ENCODE measurements around the gene UBFD1. TPM values are rescaled to one million over a fixed set of nuclear protein-coding genes. Genes with fewer than 3 reads are reported as not detected.

Gene UBFD1
- total RNA-seq, 1 experiment from 2014 or later, result 98.2 TPM

GRCh38 chr16:23519282-23519681, 38.2 kb upstream of the UBFD1 start:
- no peak overlapping the region for H3K27ac ChIP-seq
- no peak overlapping the region for H3K4me2 ChIP-seq
- no peaks in the 10 kb centered on the region for H3K4me1 ChIP-seq (replicated peaks; ENCODE audit: insufficient read depth)
- H4K20me1 ChIP-seq (ENCODE audit: insufficient read depth), result no peaks in the 10 kb centered on the region
- BruUV-seq (replicated peaks), result no TSS peak
- ChIA-PET POLR2A (ENCODE audit: unreplicated experiment) (no interaction called here), CTCF (no interaction called here)
- no peaks in the 10 kb centered on the region for H3K9me3 ChIP-seq (ENCODE audit: insufficient read depth, low read depth)
- peaks cover 3% of the 10 kb centered on the region; the same call in 1 of the 2 replicates for H3F3A ChIP-seq (ENCODE audit: insufficient read depth, low read depth)
- no peak overlapping the region for H3K4me3 ChIP-seq
- H3K36me3 ChIP-seq (ENCODE audit: low read depth), result peaks cover 12% of the 10 kb centered on the region; the same call in 1 of the 2 replicates
- H3K27me3 ChIP-seq (ENCODE audit: insufficient read depth, low read depth), result no peaks in the 10 kb centered on the region
- no peaks in the 10 kb centered on the region for H3K9me2 ChIP-seq (ENCODE audit: insufficient read depth)
- H2AFZ ChIP-seq, result no peak overlapping the region
- intact Hi-C loops (cut with micrococcal nuclease; ENCODE audit: unreplicated experiment), result no loop called here
- no peaks in the 10 kb centered on the region for H3K79me2 ChIP-seq (ENCODE audit: low read depth)
- no peak for DNase-seq
- TF ChIP-seq CTCF (conservative IDR thresholded peaks at IDR 0.05) (no peak), EZH2 (IDR thresholded peaks at IDR 0.05; ENCODE audit: low read depth) (no peak)

- Histone ChIP-seq H3K4me3 (no peak overlapping the region), H3K4me2 (no peak overlapping the region), H3K36me3 (ENCODE audit: low read depth) (peaks cover 12% of the 10 kb centered on the region; the same call in 1 of the 2 replicates), H3K79me2 (ENCODE audit: low read depth) (no peaks in the 10 kb centered on the region), H4K20me1 (ENCODE audit: insufficient read depth) (no peaks in the 10 kb centered on the region), H3K27me3 (ENCODE audit: insufficient read depth, low read depth) (no peaks in the 10 kb centered on the region), H3K4me1 (replicated peaks; ENCODE audit: insufficient read depth) (no peaks in the 10 kb centered on the region), H3K27ac (no peak overlapping the region), H2AFZ (no peak overlapping the region), H3F3A (ENCODE audit: insufficient read depth, low read depth) (peaks cover 3% of the 10 kb centered on the region; the same call in 1 of the 2 replicates), H3K9me3 (ENCODE audit: insufficient read depth, low read depth) (no peaks in the 10 kb centered on the region), H3K9me2 (ENCODE audit: insufficient read depth) (no peaks in the 10 kb centered on the region)
- POLR2A ChIA-PET (ENCODE audit: unreplicated experiment), result no interaction called here
- no peak for DNase-seq
- CTCF ChIA-PET, result no interaction called here
- TF ChIP-seq CTCF (conservative IDR thresholded peaks at IDR 0.05) (no peak), EZH2 (IDR thresholded peaks at IDR 0.05; ENCODE audit: low read depth) (no peak)
- intact Hi-C loops (cut with micrococcal nuclease; ENCODE audit: unreplicated experiment), result no loop called here
- no TSS peak for BruUV-seq (replicated peaks)
Measured at GRCh38 chr16:23520500-23520899, 37.0 kb upstream of the UBFD1 start.

- POLR2A ChIA-PET (ENCODE audit: unreplicated experiment), result no interaction called here
Measured at GRCh38 chr16:23521037-23521743, 36.3 kb upstream of the UBFD1 start.

More at GRCh38 chr16:23521037-23521743, 36.3 kb upstream of the UBFD1 start:
- Histone ChIP-seq H4K20me1 (ENCODE audit: insufficient read depth) (no peaks in the 10 kb centered on the region), H3K9me3 (ENCODE audit: insufficient read depth, low read depth) (no peaks in the 10 kb centered on the region), H3F3A (ENCODE audit: insufficient read depth, low read depth) (peaks cover 3% of the 10 kb centered on the region; the same call in 1 of the 2 replicates), H3K4me1 (replicated peaks; ENCODE audit: insufficient read depth) (no peaks in the 10 kb centered on the region), H3K79me2 (ENCODE audit: low read depth) (no peaks in the 10 kb centered on the region), H3K9me2 (ENCODE audit: insufficient read depth) (no peaks in the 10 kb centered on the region), H3K27me3 (ENCODE audit: insufficient read depth, low read depth) (no peaks in the 10 kb centered on the region), H2AFZ (no peak overlapping the region), H3K4me3 (no peak overlapping the region), H3K27ac (no peak overlapping the region), H3K36me3 (ENCODE audit: low read depth) (peaks cover 12% of the 10 kb centered on the region; the same call in 1 of the 2 replicates), H3K4me2 (no peak overlapping the region)
- intact Hi-C loops (cut with micrococcal nuclease; ENCODE audit: unreplicated experiment), result no loop called here
- no TSS peak for BruUV-seq (replicated peaks)
- TF ChIP-seq EZH2 (IDR thresholded peaks at IDR 0.05; ENCODE audit: low read depth) (no peak), CTCF (conservative IDR thresholded peaks at IDR 0.05) (no peak)
- CTCF ChIA-PET, result no interaction called here
- DNase-seq, result no peak

All from PC-9 (cell line).